GM12892 (cell line): ENCODE measurements around the gene LCE5A.

Experiments used
- POLR2AphosphoS5 ChIP-seq: IDR thresholded peaks from 2 replicates; pipeline ENCODE4 v1.6.1; 2011; ENCODE audit warnings: low read depth, low read length, control low read depth
- TAF1 ChIP-seq: IDR thresholded peaks from 2 replicates; pipeline ENCODE4 v1.6.1; 2011; ENCODE audit warnings: low read depth, mild to moderate bottlenecking, control low read depth, low read length, borderline replicate concordance

DNA sequence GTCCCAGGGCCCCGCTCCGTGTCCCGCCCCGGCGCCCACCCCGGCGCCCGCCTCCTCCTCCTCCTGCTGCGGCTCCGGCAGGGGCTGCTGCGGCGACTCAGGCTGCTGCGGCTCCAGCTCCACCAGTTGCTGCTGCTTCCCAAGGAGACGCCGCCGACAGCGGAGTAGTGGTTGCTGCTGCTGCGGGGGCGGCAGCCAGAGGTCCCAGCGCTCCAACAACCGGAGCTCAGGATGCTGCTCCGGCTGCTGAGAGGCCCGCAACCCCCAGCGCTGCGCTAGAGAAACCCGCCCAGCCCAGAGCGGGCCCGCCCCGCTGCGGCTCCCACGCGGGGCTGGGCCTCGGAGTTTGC is 4.8 kb downstream of the LCE5A start:
- TF ChIP-seq TAF1 (no peak), POLR2AphosphoS5 (no peak)
